HG02973 (cell line): ENCODE results near the gene ICA1L.

Source experiments
- ATAC-seq: cut with Tn5 transposase; IDR thresholded peaks from one replicate; pipeline ENCODE4 v1.9.1; 2021; ENCODE audit warnings: moderate library complexity; ENCODE audit not compliant: unreplicated experiment

The ICA1L gene

GRCh38 chr2:202750763-202751427 lies 120.7 kb downstream of the ICA1L start:
- ATAC-seq = peak; percentile 54

- no peak for ATAC-seq
Measured at GRCh38 chr2:202749477-202749876, 122.1 kb downstream of the ICA1L start.

DNA sequence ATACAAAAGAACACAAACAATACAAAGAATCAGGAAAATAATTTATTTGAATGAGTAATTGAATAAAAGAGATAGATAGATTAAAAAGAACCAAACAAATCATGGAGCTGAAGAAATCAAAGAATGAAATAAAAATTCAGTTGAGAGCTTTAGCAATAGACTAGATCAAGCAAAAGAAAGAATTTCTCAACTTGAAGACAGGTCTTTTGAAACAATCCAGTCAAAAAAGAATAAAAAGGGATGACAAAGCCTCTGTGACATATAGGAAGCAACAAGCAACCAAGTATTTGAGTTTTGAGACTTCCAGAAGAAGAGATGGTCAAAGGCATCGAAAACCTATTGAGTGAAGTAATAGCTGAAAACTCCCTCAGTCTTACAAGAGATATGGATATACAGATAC lies 128.0 kb downstream of the ICA1L start:
- no peak for ATAC-seq

DNA sequence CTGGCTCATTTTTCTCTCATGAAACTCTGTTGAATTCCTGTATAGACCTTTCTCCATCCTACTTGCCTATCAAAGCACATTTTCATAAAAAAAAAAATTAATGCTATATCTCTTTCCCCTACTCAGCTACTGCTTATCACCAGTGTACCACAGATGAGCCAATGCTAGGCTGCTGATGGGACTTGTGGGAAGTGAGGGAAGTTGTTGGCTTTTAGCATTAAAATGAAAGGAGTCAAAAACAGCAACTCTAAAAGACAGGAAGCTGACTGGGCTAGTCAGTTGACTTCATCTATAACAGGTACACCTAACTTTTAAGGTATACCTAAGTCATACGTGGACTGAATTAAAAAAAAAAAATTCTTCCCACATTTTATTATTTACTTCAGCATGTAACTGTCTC lies 134.7 kb downstream of the ICA1L start:
- ATAC-seq = no peak

GRCh38 chr2:202726070-202726469 lies 145.5 kb downstream of the ICA1L start:
- ATAC-seq = no peak

- no peak for ATAC-seq
Measured at GRCh38 chr2:202723746-202724145, 147.8 kb downstream of the ICA1L start.
